Trophoblast cell (in vitro differentiated cells and primary cell): Measurements from ENCODE around the gene FUBP3.

Source experiments
- DNase-seq, 2 donors: peaks; one replicate each; pipeline ENCODE4 v3.0.0-alpha.2; 2016
- H2AFZ ChIP-seq: 2 replicates; pipeline ENCODE4 v1.6.1; 2013; ENCODE audit warnings: low read length, moderate library complexity, mild to moderate bottlenecking; ENCODE audit not compliant: insufficient read depth, poor library complexity
- H2AK5ac ChIP-seq: 2 replicates; pipeline ENCODE4 v1.6.1; 2013; ENCODE audit warnings: mild to moderate bottlenecking, low read length
- H2BK120ac ChIP-seq: 2 replicates; pipeline ENCODE4 v1.6.1; 2013; ENCODE audit warnings: low read length, mild to moderate bottlenecking, moderate library complexity; ENCODE audit not compliant: insufficient read depth, poor library complexity
- H2BK12ac ChIP-seq: 2 replicates; pipeline ENCODE4 v1.6.1; 2013; ENCODE audit warnings: mild to moderate bottlenecking, low read length, moderate library complexity
- H2BK5ac ChIP-seq: 2 replicates; pipeline ENCODE4 v1.6.1; 2013; ENCODE audit warnings: low read length, low read depth, moderate library complexity, mild to moderate bottlenecking; ENCODE audit not compliant: poor library complexity
- H3K14ac ChIP-seq: 2 replicates; pipeline ENCODE4 v1.6.1; 2013; ENCODE audit warnings: mild to moderate bottlenecking, low read length
- H3K18ac ChIP-seq: 2 replicates; pipeline ENCODE4 v1.6.1; 2013; ENCODE audit warnings: mild to moderate bottlenecking, low read length
- H3K23ac ChIP-seq: 2 replicates; pipeline ENCODE4 v1.6.1; 2013; ENCODE audit warnings: low read length
- H3K27ac ChIP-seq: 2 replicates; pipeline ENCODE4 v1.5.1; 2013; ENCODE audit warnings: low read depth, mild to moderate bottlenecking, inconsistent platforms, low read length, moderate library complexity
- H3K27me3 ChIP-seq: 2 replicates; pipeline ENCODE4 v1.6.1; 2013; ENCODE audit warnings: inconsistent platforms, mild to moderate bottlenecking, low read length, moderate library complexity; ENCODE audit not compliant: insufficient read depth
- H3K36me3 ChIP-seq, 2 experiments: 1 replicate in 1 of 2; 2 replicates in 1 of 2; pipeline ENCODE4 v1.6.1; 2013; ENCODE audit warnings: low read length in 2 of 2, mild to moderate bottlenecking in 2 of 2, moderate library complexity in 1 of 2; ENCODE audit not compliant: insufficient read depth in 2 of 2, control insufficient read depth in 1 of 2
- H3K4ac ChIP-seq: 2 replicates; pipeline ENCODE4 v1.6.1; 2013; ENCODE audit warnings: low read depth, mild to moderate bottlenecking, low read length, moderate library complexity
- H3K4me1 ChIP-seq, 2 experiments: 1 replicate in 1 of 2; 2 replicates in 1 of 2; pipeline ENCODE4 v1.6.1; 2013; ENCODE audit warnings: low read length in 2 of 2, mild to moderate bottlenecking in 2 of 2, moderate library complexity in 1 of 2; ENCODE audit not compliant: insufficient read depth in 2 of 2, control insufficient read depth in 1 of 2
- H3K4me2 ChIP-seq: 2 replicates; pipeline ENCODE4 v1.6.1; 2013; ENCODE audit warnings: inconsistent platforms, mild to moderate bottlenecking, low read length, moderate library complexity
- H3K4me3 ChIP-seq: 2 replicates; pipeline ENCODE4 v1.5.1; 2013; ENCODE audit warnings: mild to moderate bottlenecking, low read depth, low read length, inconsistent platforms
- H3K79me1 ChIP-seq: one replicate; pipeline ENCODE4 v1.6.1; 2013; ENCODE audit warnings: low read length
- H3K79me2 ChIP-seq: 2 replicates; pipeline ENCODE4 v1.6.1; 2013; ENCODE audit warnings: low read length, mild to moderate bottlenecking; ENCODE audit not compliant: control insufficient read depth, insufficient read depth, poor library complexity
- H3K9ac ChIP-seq: 2 replicates; pipeline ENCODE4 v1.6.1; 2013; ENCODE audit warnings: mild to moderate bottlenecking, low read length
- H3K9me3 ChIP-seq: 2 replicates; pipeline ENCODE4 v1.6.1; 2013; ENCODE audit warnings: low read depth, mild to moderate bottlenecking, control low read depth, inconsistent platforms, low read length; ENCODE audit not compliant: insufficient read depth
- H4K12ac ChIP-seq: 2 replicates; pipeline ENCODE4 v1.6.1; 2013; ENCODE audit warnings: low read depth, mild to moderate bottlenecking, low read length, moderate library complexity
- H4K8ac ChIP-seq: 2 replicates; pipeline ENCODE4 v1.6.1; 2013; ENCODE audit warnings: low read depth, mild to moderate bottlenecking, low read length, moderate library complexity
- H4K91ac ChIP-seq: one replicate; pipeline ENCODE4 v1.6.1; 2013; ENCODE audit warnings: low read depth, mild to moderate bottlenecking, low read length, moderate library complexity
- WGBS: extraction: QIAGEN DNeasy Blood & Tissue Kit; methylation state at CpG from one replicate; pipeline ENCODE4 v1.1.7; 2013; ENCODE audit warnings: missing lambda C conversion rate; ENCODE audit not compliant: insufficient read length, insufficient coverage; ENCODE audit errors: extremely low coverage; 5-methylcytosine and 5-hydroxymethylcytosine counted together

The FUBP3 gene

GRCh38 chr9:130554606-130555005 is 24.8 kb upstream of the FUBP3 start:
- no peak overlapping the region for H3K4me2 ChIP-seq
- no peak overlapping the region for H2BK120ac ChIP-seq
- no peak overlapping the region for H3K4me3 ChIP-seq
- H2AK5ac ChIP-seq = no peak overlapping the region
- no peak overlapping the region for H2BK5ac ChIP-seq
- no CpG with 5 or more reads among the region's 5 CpGs for WGBS
- DNase-seq = no peak
- H3K4me1 ChIP-seq = no peaks in the 10 kb centered on the region
- no peak overlapping the region for H4K91ac ChIP-seq
- no peak overlapping the region for H2AFZ ChIP-seq
- no peak overlapping the region for H2BK12ac ChIP-seq
- no peak overlapping the region for H3K9ac ChIP-seq
- no peaks in the 10 kb centered on the region for H3K79me2 ChIP-seq
- no peak overlapping the region for H3K18ac ChIP-seq
- H3K27me3 ChIP-seq = no peaks in the 10 kb centered on the region
- peaks cover 7% of the 10 kb centered on the region for H3K9me3 ChIP-seq
- H3K14ac ChIP-seq = no peak overlapping the region
- no peaks in the 10 kb centered on the region for H3K79me1 ChIP-seq
- H3K4ac ChIP-seq = no peak overlapping the region
- H4K8ac ChIP-seq = no peak overlapping the region
- no peak overlapping the region for H4K12ac ChIP-seq
- no peaks in the 10 kb centered on the region for H3K36me3 ChIP-seq
- no peak overlapping the region for H3K23ac ChIP-seq
- H3K27ac ChIP-seq = no peak overlapping the region

GRCh38 chr9:130555061-130555460 is 24.3 kb upstream of the FUBP3 start:
- Histone ChIP-seq H3K4ac (no peak overlapping the region), H3K79me2 (no peaks in the 10 kb centered on the region), H3K9me3 (peaks cover 7% of the 10 kb centered on the region)

DNA sequence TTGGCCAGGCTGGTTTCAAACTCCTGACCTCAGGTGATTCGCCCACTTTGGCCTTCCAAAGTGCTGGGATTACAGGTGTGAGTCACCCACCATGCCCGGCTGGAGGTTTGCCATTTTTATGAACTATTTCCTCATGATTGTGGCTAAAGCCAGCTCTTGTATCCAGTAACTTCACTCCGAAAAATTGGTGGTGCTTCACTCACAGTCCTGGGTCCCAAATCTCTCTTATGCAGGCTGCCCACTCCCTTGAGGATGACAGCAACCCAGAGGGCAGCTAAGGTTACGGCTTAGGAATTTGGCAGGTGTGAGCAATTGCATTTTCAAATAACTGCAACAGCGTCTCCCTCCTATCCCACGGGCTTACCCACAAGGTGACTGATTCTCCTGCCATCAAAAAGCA is 23.4 kb upstream of the FUBP3 start:
- peak in 1 of 2 donors; percentile 34 for DNase-seq
- Histone ChIP-seq H4K91ac (no peak overlapping the region), H2BK12ac (no peak overlapping the region), H3K79me2 (no peaks in the 10 kb centered on the region), H2AK5ac (no peak overlapping the region), H3K27me3 (no peaks in the 10 kb centered on the region), H2BK120ac (no peak overlapping the region), H3K23ac (no peak overlapping the region), H2BK5ac (no peak overlapping the region), H3K79me1 (no peaks in the 10 kb centered on the region), H4K8ac (no peak overlapping the region), H3K4me3 (peak overlapping the region; percentile 34), H3K36me3 (no peaks in the 10 kb centered on the region), H3K27ac (no peak overlapping the region), H3K9ac (no peak overlapping the region), H3K4me2 (no peak overlapping the region), H3K18ac (no peak overlapping the region), H3K14ac (no peak overlapping the region), H2AFZ (no peak overlapping the region), H3K4me1 (no peaks in the 10 kb centered on the region), H3K4ac (no peak overlapping the region), H4K12ac (no peak overlapping the region), H3K9me3 (peaks cover 7% of the 10 kb centered on the region)
- no CpG with 5 or more reads among the region's 6 CpGs for WGBS

More at GRCh38 chr9:130555061-130555460, 24.3 kb upstream of the FUBP3 start:
- Histone ChIP-seq H2AFZ (no peak overlapping the region), H3K23ac (no peak overlapping the region), H4K8ac (no peak overlapping the region), H3K27ac (no peak overlapping the region), H2BK12ac (no peak overlapping the region), H4K91ac (no peak overlapping the region), H3K36me3 (no peaks in the 10 kb centered on the region), H3K27me3 (no peaks in the 10 kb centered on the region), H2AK5ac (no peak overlapping the region), H4K12ac (no peak overlapping the region), H3K4me3 (no peak overlapping the region), H3K14ac (no peak overlapping the region), H2BK5ac (no peak overlapping the region), H3K9ac (no peak overlapping the region), H3K4me2 (no peak overlapping the region), H3K18ac (no peak overlapping the region), H2BK120ac (no peak overlapping the region), H3K4me1 (no peaks in the 10 kb centered on the region), H3K79me1 (no peaks in the 10 kb centered on the region)
- WGBS = no CpG with 5 or more reads among the region's 6 CpGs
- DNase-seq = no peak

DNA sequence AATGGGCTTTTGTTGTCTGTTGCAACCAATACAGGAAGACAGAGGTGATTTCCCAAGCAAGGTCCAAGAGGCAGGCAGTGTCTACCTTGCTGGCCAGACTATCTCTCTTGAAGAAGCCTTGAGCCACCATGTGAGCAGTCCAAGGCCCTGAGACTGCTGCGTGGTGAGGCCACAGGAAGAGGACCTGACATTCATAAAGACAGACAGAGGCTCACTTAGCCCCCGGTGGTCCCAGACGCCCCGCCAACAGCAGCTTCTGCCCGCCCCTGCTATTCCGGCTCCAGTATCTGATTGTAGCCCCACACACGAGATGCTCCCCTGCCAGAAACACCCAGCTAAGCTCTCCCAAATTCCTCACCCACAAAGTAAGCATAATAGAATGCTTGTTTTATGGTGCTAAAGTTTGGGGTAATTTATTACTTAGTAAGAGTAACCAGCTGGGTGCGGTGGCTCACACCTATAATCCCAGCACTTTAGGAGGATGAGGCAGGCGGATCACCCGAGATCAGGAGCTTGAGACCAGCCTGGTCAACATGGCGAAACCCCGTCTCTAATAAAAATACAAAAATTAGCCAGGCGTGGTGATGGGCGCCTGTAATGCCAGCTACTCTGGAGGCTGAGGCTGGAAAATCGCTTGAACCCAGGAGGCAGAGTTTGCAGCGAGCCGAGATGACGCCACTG is 22.8 kb upstream of the FUBP3 start:
- Histone ChIP-seq H3K23ac (no peak overlapping the region), H3K4me3 (no peak overlapping the region), H3K18ac (no peak overlapping the region), H2BK120ac (no peak overlapping the region), H3K4ac (no peak overlapping the region), H3K14ac (no peak overlapping the region), H3K79me1 (no peaks in the 10 kb centered on the region), H2BK12ac (no peak overlapping the region), H2BK5ac (no peak overlapping the region), H3K4me2 (no peak overlapping the region), H3K9ac (no peak overlapping the region), H2AK5ac (no peak overlapping the region), H3K4me1 (no peaks in the 10 kb centered on the region), H4K91ac (no peak overlapping the region), H3K79me2 (no peaks in the 10 kb centered on the region), H4K8ac (no peak overlapping the region), H2AFZ (no peak overlapping the region), H3K27ac (no peak overlapping the region), H4K12ac (no peak overlapping the region), H3K9me3 (peaks cover 7% of the 10 kb centered on the region), H3K27me3 (no peaks in the 10 kb centered on the region), H3K36me3 (no peaks in the 10 kb centered on the region)
- DNase-seq = no peak
- no CpG with 5 or more reads among the region's 18 CpGs for WGBS
